Endodermal cell (in vitro differentiated cells): ENCODE results near the gene CGREF1. TPM values are rescaled to one million over a fixed set of nuclear protein-coding genes. Genes with fewer than 3 reads are reported as not detected.

Experiments
- DNase-seq: peaks from one replicate; pipeline ENCODE4 v3.0.0-alpha.2; 2017
- H3K27ac ChIP-seq: 2 replicates; pipeline ENCODE4 v1.5.1; 2013; ENCODE audit warnings: mild to moderate bottlenecking, low read depth, low read length, moderate library complexity
- H3K27me3 ChIP-seq: 2 replicates; pipeline ENCODE4 v1.6.1; 2013; ENCODE audit warnings: mild to moderate bottlenecking, low read length, moderate library complexity; ENCODE audit not compliant: insufficient read depth, control insufficient read depth, poor library complexity, severe bottlenecking
- H3K36me3 ChIP-seq: 2 replicates; pipeline ENCODE4 v1.7.0; 2013; ENCODE audit warnings: mild to moderate bottlenecking, low read length, moderate library complexity; ENCODE audit not compliant: control insufficient read depth, insufficient read depth
- H3K4me1 ChIP-seq: one replicate; pipeline ENCODE4 v1.7.0; 2013; ENCODE audit warnings: low read length; ENCODE audit not compliant: control insufficient read depth, insufficient read depth
- H3K4me3 ChIP-seq: 2 replicates; pipeline ENCODE4 v1.5.1; 2013; ENCODE audit warnings: mild to moderate bottlenecking, low read length, moderate library complexity
- H3K9ac ChIP-seq: 2 replicates; pipeline ENCODE4 v1.6.1; 2013; ENCODE audit warnings: mild to moderate bottlenecking, low read length, moderate library complexity; ENCODE audit not compliant: poor library complexity, severe bottlenecking; ENCODE audit errors: extremely low read depth
- H3K9me3 ChIP-seq: 2 replicates; pipeline ENCODE4 v1.6.1; 2013; ENCODE audit warnings: mild to moderate bottlenecking, low read length, moderate library complexity; ENCODE audit not compliant: control insufficient read depth
- H3K27ac Mint-ChIP-seq: 2 replicates; pipeline ENCODE4 v1.8.0; 2020; ENCODE audit warnings: mixed read lengths
- H3K27me3 Mint-ChIP-seq: 2 replicates; pipeline ENCODE4 v1.8.0; 2021; ENCODE audit warnings: mild to moderate bottlenecking, mixed read lengths; ENCODE audit not compliant: insufficient read depth
- H3K36me3 Mint-ChIP-seq: 2 replicates; pipeline ENCODE4 v1.8.0; 2020; ENCODE audit warnings: low read depth, mixed read lengths
- H3K4me1 Mint-ChIP-seq: 2 replicates; pipeline ENCODE4 v1.8.0; 2020; ENCODE audit warnings: mixed read lengths
- H3K4me3 Mint-ChIP-seq: 2 replicates; pipeline ENCODE4 v1.8.0; 2020; ENCODE audit warnings: mild to moderate bottlenecking, moderate library complexity, mixed read lengths
- H3K9me3 Mint-ChIP-seq: 2 replicates; pipeline ENCODE4 v1.8.0; 2020; ENCODE audit warnings: mild to moderate bottlenecking, mixed read lengths
- WGBS, 2 experiments: methylation state at CpG; one replicate each; pipeline versions ENCODE4 v1.1.5 to v1.1.7; 2013; ENCODE audit warnings: missing lambda C conversion rate in 2 of 2, mixed read lengths in 1 of 2; ENCODE audit not compliant: insufficient coverage in 1 of 2, insufficient read length in 1 of 2; 5-methylcytosine and 5-hydroxymethylcytosine counted together
- total RNA-seq, 2 donors: library from RNA; stranded (reverse); fragmentation: NEBNext Ultra II Directional in 1 of 2; extraction: Animal tissue kit (Norgen Biotek cat#: 25700) in 1 of 2; gene quantifications; 2 replicates in 1 of 2; 3 replicates in 1 of 2; pipeline ENCODE4 v1.2.1, GENCODE V29; 2021
- TF ChIP-seq, protein P1 (sequence below): fragments of 200-600 bp; sonication (generic); conservative IDR thresholded peaks from 2 replicates; pipeline ENCODE4 v1.5.0; 2021; ENCODE audit warnings: antibody characterized with exemption, mild to moderate bottlenecking

The CGREF1 gene
- total RNA-seq, 2 donors from 2014 or later: 0.20 to 0.33 TPM

GRCh38 chr2:27133195-27133875 lies 14.4 kb upstream of the CGREF1 start:
- Histone ChIP-seq H3K36me3 (peaks cover 30% of the 10 kb centered on the region), H3K9me3 (no peaks in the 10 kb centered on the region), H3K9ac (peak overlapping the region; percentile 80), H3K27ac (no peak overlapping the region), H3K4me1 (no peaks in the 10 kb centered on the region), H3K27me3 (no peaks in the 10 kb centered on the region), H3K4me3 (peak overlapping the region; percentile 90)
- no peak for DNase-seq
- peak overlapping the region; percentile 84 for H3K4me3 Mint-ChIP-seq
- peaks cover 4% of the 10 kb centered on the region for H3K27me3 Mint-ChIP-seq
- no peaks in the 10 kb centered on the region for H3K9me3 Mint-ChIP-seq
- H3K4me1 Mint-ChIP-seq: peaks cover 10% of the 10 kb centered on the region
- H3K27ac Mint-ChIP-seq: peak overlapping the region; percentile 62
- WGBS, 2 experiments: 43 to 56% methylated on average over 10 to 14 of the region's 14 CpGs
- TF ChIP-seq, protein P1, sequence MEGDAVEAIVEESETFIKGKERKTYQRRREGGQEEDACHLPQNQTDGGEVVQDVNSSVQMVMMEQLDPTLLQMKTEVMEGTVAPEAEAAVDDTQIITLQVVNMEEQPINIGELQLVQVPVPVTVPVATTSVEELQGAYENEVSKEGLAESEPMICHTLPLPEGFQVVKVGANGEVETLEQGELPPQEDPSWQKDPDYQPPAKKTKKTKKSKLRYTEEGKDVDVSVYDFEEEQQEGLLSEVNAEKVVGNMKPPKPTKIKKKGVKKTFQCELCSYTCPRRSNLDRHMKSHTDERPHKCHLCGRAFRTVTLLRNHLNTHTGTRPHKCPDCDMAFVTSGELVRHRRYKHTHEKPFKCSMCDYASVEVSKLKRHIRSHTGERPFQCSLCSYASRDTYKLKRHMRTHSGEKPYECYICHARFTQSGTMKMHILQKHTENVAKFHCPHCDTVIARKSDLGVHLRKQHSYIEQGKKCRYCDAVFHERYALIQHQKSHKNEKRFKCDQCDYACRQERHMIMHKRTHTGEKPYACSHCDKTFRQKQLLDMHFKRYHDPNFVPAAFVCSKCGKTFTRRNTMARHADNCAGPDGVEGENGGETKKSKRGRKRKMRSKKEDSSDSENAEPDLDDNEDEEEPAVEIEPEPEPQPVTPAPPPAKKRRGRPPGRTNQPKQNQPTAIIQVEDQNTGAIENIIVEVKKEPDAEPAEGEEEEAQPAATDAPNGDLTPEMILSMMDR: no peak
- peaks cover 27% of the 10 kb centered on the region for H3K36me3 Mint-ChIP-seq

DNA sequence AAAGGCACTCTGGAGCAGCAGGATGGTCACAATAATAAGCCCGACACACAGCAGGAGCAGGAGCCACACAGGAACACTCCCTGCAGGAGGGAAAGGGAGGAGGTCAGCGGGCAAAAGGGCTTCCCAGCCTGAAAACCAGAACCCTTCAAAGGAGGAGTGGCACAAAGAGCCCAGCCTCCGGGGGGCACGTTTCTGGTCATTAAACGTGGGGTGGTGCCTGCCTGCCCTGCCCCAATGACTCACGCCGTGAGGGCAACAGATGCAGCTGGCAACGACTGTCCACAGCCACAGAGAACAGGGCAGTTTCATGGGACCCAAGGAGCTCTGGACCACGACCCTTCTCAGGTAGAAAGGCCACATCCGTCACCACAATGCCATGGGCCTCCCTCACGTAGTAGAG lies 12.5 kb upstream of the CGREF1 start:
- H3K9ac ChIP-seq: no peak overlapping the region
- H3K4me3 Mint-ChIP-seq: no peak overlapping the region
- peak; percentile 34 for DNase-seq

DNA sequence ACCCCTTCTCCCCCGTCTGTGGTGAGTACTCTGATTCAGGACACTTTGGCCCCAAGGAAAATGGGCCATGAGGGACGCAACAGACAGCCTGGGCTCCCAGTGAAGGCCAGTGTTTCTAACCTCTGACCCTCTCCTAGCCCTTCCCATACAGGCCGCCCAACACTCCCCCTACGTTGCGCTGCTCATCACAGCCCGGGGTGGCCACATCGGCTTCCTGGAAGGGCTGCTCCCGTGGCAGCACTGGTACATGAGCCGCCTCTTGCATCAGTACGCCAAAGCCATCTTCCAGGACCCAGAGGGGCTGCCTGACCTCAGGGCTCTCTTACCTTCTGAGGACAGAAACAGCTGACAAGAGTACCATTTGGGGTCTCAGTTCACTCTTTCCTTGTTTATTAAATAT lies 11.5 kb upstream of the CGREF1 start:
- Histone ChIP-seq H3K27me3 (no peaks in the 10 kb centered on the region), H3K9ac (no peak overlapping the region), H3K4me1 (no peaks in the 10 kb centered on the region), H3K9me3 (no peaks in the 10 kb centered on the region), H3K36me3 (peaks cover 30% of the 10 kb centered on the region), H3K4me3 (no peak overlapping the region), H3K27ac (no peak overlapping the region)
- Mint-ChIP-seq H3K4me3 (no peak overlapping the region), H3K27me3 (peaks cover 6% of the 10 kb centered on the region), H3K27ac (no peak overlapping the region), H3K4me1 (peaks cover 10% of the 10 kb centered on the region), H3K36me3 (peaks cover 27% of the 10 kb centered on the region), H3K9me3 (no peaks in the 10 kb centered on the region)
- 95 to 96% methylated on average over 9 to 10 of the region's 10 CpGs for WGBS, 2 experiments
- DNase-seq: no peak
- TF ChIP-seq, protein P1: no peak

More for the DNA sequence above, 12.5 kb upstream of the CGREF1 start:
- peaks cover 27% of the 10 kb centered on the region for H3K36me3 Mint-ChIP-seq
- no peaks in the 10 kb centered on the region for H3K27me3 ChIP-seq
- H3K27ac Mint-ChIP-seq: no peak overlapping the region
- H3K36me3 ChIP-seq: peaks cover 30% of the 10 kb centered on the region
- whole genome bisulfite sequencing, 2 experiments: 95 to 96% methylated on average over 11 of the region's 11 CpGs
- no peaks in the 10 kb centered on the region for H3K27me3 Mint-ChIP-seq
- no peak overlapping the region for H3K4me3 ChIP-seq
- H3K4me1 ChIP-seq: no peaks in the 10 kb centered on the region
- TF ChIP-seq, protein P1: no peak
- peaks cover 10% of the 10 kb centered on the region for H3K4me1 Mint-ChIP-seq
- H3K9me3 ChIP-seq: no peaks in the 10 kb centered on the region
- no peaks in the 10 kb centered on the region for H3K9me3 Mint-ChIP-seq
- H3K27ac ChIP-seq: no peak overlapping the region
